Small intestine (tissue), 7 donors: Measurements from ENCODE around the gene PIK3R6. TPM values are rescaled to one million over a fixed set of nuclear protein-coding genes. Genes with fewer than 3 reads are reported as not detected.
A peak's percentile ranks its signal among the peaks of the same experiment; 100 is the strongest.

Experiments used
- DNase-seq, 2 donors: peaks; one replicate each; pipeline versions ENCODE4 v3.0.0 to v3.0.0-alpha.2; 2013
- FAIRE-seq: peaks from 2 replicates; lab custom pipeline; 2012; peaks lifted over from hg19 to GRCh38; lab: Jason Lieb, UNC
- H3K27ac ChIP-seq, 3 donors: one replicate each; pipeline ENCODE4 v1.5.1; 2013; ENCODE audit warnings: low read length in 2 of 3, mild to moderate bottlenecking in 2 of 3, control low read depth in 1 of 3, inconsistent platforms in 1 of 3, low read depth in 1 of 3, moderate library complexity in 1 of 3
- H3K27me3 ChIP-seq, 3 donors: one replicate each; pipeline ENCODE4 v1.6.1; 2013; ENCODE audit warnings: low read length in 3 of 3, inconsistent platforms in 1 of 3; ENCODE audit not compliant: control insufficient read depth in 3 of 3, insufficient read depth in 3 of 3
- H3K36me3 ChIP-seq, 3 donors: one replicate each; pipeline ENCODE4 v1.6.1; 2013; ENCODE audit warnings: low read length in 3 of 3, inconsistent platforms in 1 of 3, low read depth in 1 of 3, mild to moderate bottlenecking in 1 of 3, moderate library complexity in 1 of 3; ENCODE audit not compliant: control insufficient read depth in 3 of 3, insufficient read depth in 2 of 3
- H3K4me1 ChIP-seq, 3 donors: one replicate each; pipeline ENCODE4 v1.6.1; 2013; ENCODE audit warnings: low read length in 2 of 3, inconsistent platforms in 1 of 3, low read depth in 1 of 3, mild to moderate bottlenecking in 1 of 3, moderate library complexity in 1 of 3; ENCODE audit not compliant: control insufficient read depth in 3 of 3, insufficient read depth in 2 of 3
- H3K4me3 ChIP-seq, 3 donors: one replicate each; pipeline ENCODE4 v1.5.1; 2013; ENCODE audit warnings: low read length in 3 of 3, control low read depth in 1 of 3, inconsistent platforms in 1 of 3, low read depth in 1 of 3, mild to moderate bottlenecking in 1 of 3, moderate library complexity in 1 of 3
- H3K9me3 ChIP-seq, 2 donors: one replicate each; pipeline ENCODE4 v1.6.1; 2013; ENCODE audit warnings: low read depth in 1 of 2, low read length in 1 of 2; ENCODE audit not compliant: control insufficient read depth in 2 of 2, insufficient read depth in 1 of 2
- WGBS, 3 donors: extraction: QIAGEN DNeasy Blood & Tissue Kit; methylation state at CpG; one replicate each; pipeline ENCODE4 v1.1.7; 2013; 5-methylcytosine and 5-hydroxymethylcytosine counted together
- polyA plus RNA-seq, 4 donors: library from polyadenylated mRNA; stranded (reverse) in 3 of 4; unstranded in 1 of 4; fragments of 200-250 nt in 3 of 4; fragments of 120-200 nt in 1 of 4; gene quantifications; one replicate each; pipeline versions ENCODE4 v1.2.1 to v1.2.3, GENCODE V29; 2013
- donor health status: healthy with polysubstance abuse.
- donor health status: control.
- donor health status: control.
- donor health status: Bipolar disorder and iron deficiency.
- donor health status: healthy.

The PIK3R6 gene
- polyA plus RNA-seq, 4 donors: 0.25 to 1.9 (median 0.54) TPM; not detected in 1

- WGBS, 3 donors: 81 to 85% (median 82%) methylated on average over 19 of the region's 19 CpGs
- no peaks in the 10 kb centered on the region for H3K27me3 ChIP-seq
- H3K4me1 ChIP-seq: peaks cover 0 to 9% (median 0%) of the 10 kb centered on the region in 3 donors
- no peak for FAIRE-seq
- DNase-seq: peak in 1 of 2 donors; percentile 45
- peaks cover 0 to 3% of the 10 kb centered on the region in 2 donors for H3K9me3 ChIP-seq
- no peak overlapping the region for H3K4me3 ChIP-seq
- H3K36me3 ChIP-seq: no peaks in the 10 kb centered on the region
- no peak overlapping the region for H3K27ac ChIP-seq
These were observed 63.7 kb downstream of the PIK3R6 start for GRCh38 chr17:8803531-8804420.

DNA sequence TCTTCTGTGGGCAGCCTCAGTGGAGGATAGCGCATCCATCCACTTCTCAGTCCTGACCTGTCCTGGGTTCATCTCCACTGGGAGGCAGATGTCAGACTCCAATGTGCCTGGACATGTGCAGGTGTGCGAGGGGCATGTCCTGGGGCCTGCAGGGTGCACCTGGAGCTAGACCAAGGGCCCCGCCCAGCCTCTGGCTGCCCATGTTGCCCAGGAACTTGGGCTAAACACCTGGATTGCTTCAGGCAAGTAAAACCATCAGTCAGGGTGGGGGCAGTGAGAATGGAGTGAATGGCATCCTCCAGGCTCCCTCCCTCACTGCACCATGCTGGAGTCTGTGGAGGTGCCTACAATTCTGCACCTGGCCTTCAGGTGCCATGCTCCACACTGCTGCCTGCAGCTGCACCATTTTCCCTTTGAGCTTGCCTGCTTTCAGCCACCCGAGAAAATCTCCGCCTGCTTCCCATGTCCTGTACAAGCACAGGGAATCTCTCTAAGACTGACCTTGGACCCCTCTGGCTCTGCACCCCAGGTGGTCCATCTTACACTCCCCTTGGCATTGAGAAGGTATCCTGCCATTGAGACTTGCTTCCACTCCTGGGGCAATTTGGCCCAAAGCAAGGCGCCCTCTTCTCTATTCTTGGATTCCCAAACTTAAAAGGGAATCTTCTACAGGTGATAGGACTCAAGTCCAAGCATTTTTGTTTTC, 66.2 kb downstream of the PIK3R6 start:
- 79 to 87% (median 83%) methylated on average over 6 of the region's 6 CpGs for WGBS, 3 donors
- no peak overlapping the region for H3K4me3 ChIP-seq
- no peaks in the 10 kb centered on the region for H3K9me3 ChIP-seq
- H3K4me1 ChIP-seq: peaks cover 0 to 15% (median 0%) of the 10 kb centered on the region in 3 donors
- H3K36me3 ChIP-seq: peaks cover 0 to 4% (median 0%) of the 10 kb centered on the region in 3 donors
- H3K27me3 ChIP-seq: no peaks in the 10 kb centered on the region
- FAIRE-seq (no peak), DNase-seq (no peak)
- no peak overlapping the region for H3K27ac ChIP-seq

DNA sequence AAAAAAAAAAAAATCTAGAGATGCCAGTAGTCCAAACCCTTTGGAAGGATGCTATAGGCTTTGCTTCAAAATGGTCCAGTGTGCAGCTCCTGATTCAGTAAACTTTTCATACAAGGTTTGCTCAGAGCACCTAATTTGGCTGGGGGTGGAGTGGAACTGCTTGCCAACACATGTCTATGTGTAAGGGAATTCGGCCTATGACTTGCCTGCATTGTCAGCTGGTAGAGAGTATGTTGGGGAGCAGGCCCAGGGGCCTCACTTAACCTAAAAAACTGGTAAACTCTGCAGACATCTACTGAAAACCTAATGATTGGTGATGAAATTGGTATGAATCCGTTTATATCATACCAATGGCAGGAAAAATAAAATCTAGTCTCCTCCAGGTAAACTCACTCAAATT, 66.8 kb downstream of the PIK3R6 start:
- Histone ChIP-seq H3K4me3 (no peak overlapping the region), H3K4me1 (peaks cover 0 to 15% (median 0%) of the 10 kb centered on the region in 3 donors), H3K9me3 (no peaks in the 10 kb centered on the region), H3K36me3 (peaks cover 0 to 4% (median 0%) of the 10 kb centered on the region in 3 donors), H3K27me3 (no peaks in the 10 kb centered on the region), H3K27ac (no peak overlapping the region)
- DNase-seq: no peak
- FAIRE-seq: no peak
- WGBS, 3 donors: 75 to 96% (median 82%) methylated on average over 2 of the region's 2 CpGs

GRCh38 chr17:8799570-8800212, 67.8 kb downstream of the PIK3R6 start:
- FAIRE-seq: no peak
- Histone ChIP-seq H3K27me3 (no peaks in the 10 kb centered on the region), H3K4me3 (peak overlapping the region in 2 of 3 donors; percentile 13 to 57), H3K36me3 (peaks cover 0 to 4% (median 0%) of the 10 kb centered on the region in 3 donors), H3K27ac (no peak overlapping the region), H3K4me1 (peaks cover 0 to 15% (median 0%) of the 10 kb centered on the region in 3 donors), H3K9me3 (no peaks in the 10 kb centered on the region)
- DNase-seq: peak in 1 of 2 donors; percentile 22
- WGBS, 3 donors: 49 to 57% (median 55%) methylated on average over 15 of the region's 15 CpGs

- peak; percentile 80 to 92 for DNase-seq
- FAIRE-seq: no peak
- no peaks in the 10 kb centered on the region for H3K27me3 ChIP-seq
- H3K4me1 ChIP-seq: peaks cover 0 to 15% (median 0%) of the 10 kb centered on the region in 3 donors
- WGBS, 3 donors: 11 to 34% (median 24%) methylated on average over 33 to 62 of the region's 62 CpGs
- peaks cover 0 to 4% (median 0%) of the 10 kb centered on the region in 3 donors for H3K36me3 ChIP-seq
- no peaks in the 10 kb centered on the region for H3K9me3 ChIP-seq
- peak within 1 kb of the TSS; percentile 38 to 57 (median 50) for H3K4me3 ChIP-seq
- H3K27ac ChIP-seq: peak within 1 kb of the TSS in 2 of 3 donors; percentile 16 to 58
These were observed 68.5 kb downstream of the PIK3R6 start, which contains the start of gene MFSD6L for GRCh38 chr17:8798846-8799569. Gene MFSD6L, minus strand, starts transcription at chr17:8799365. Its CDS starts 245 bp downstream, at chr17:8799120.

GRCh38 chr17:8798176-8798845, 69.2 kb downstream of the PIK3R6 start:
- peaks cover 0 to 4% (median 0%) of the 10 kb centered on the region in 3 donors for H3K36me3 ChIP-seq
- H3K27ac ChIP-seq: peak overlapping the region in 1 of 3 donors; percentile 58
- no peaks in the 10 kb centered on the region for H3K9me3 ChIP-seq
- H3K4me3 ChIP-seq: peak overlapping the region in 2 of 3 donors; percentile 50 to 57
- FAIRE-seq (no peak), DNase-seq (no peak)
- peaks cover 0 to 15% (median 0%) of the 10 kb centered on the region in 3 donors for H3K4me1 ChIP-seq
- no peaks in the 10 kb centered on the region for H3K27me3 ChIP-seq
- WGBS, 3 donors: 75 to 86% (median 83%) methylated on average over 23 of the region's 23 CpGs

DNA sequence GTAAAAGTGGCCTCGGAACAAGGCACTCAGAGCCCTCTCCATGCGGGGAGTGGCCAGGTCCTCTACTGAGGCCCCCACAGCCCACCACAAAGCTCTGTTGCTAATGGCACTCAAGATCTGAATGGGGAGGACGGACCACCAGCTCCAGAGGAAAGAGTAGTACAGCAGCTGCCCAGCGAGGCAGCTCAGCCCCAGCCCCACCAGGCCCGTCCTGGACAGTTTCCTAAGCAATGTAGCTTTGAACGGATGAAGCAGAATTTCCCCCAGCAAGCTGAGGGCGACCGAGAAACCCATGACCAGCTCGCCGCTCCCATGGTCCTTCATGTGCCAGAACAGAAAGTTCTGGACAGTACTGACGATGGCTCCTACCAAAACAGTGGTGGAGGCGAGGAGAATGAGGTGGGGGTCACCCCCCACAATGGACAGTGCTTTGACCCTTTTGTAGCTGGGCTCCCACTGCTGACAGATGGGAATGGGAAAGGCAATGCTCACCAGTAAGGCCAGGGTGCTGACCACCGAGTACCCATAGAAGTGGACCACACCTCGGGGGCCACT, 69.8 kb downstream of the PIK3R6 start:
- no peaks in the 10 kb centered on the region for H3K27me3 ChIP-seq
- H3K27ac ChIP-seq: no peak overlapping the region
- H3K4me1 ChIP-seq: peaks cover 0 to 15% (median 0%) of the 10 kb centered on the region in 3 donors
- H3K4me3 ChIP-seq: no peak overlapping the region
- no peaks in the 10 kb centered on the region for H3K9me3 ChIP-seq
- WGBS, 3 donors: 82 to 91% (median 85%) methylated on average over 14 of the region's 14 CpGs
- DNase-seq: no peak
- no peak for FAIRE-seq
- peaks cover 0 to 4% (median 0%) of the 10 kb centered on the region in 3 donors for H3K36me3 ChIP-seq
